ENCODE results near the gene METTL25. TPM values are rescaled to one million over a fixed set of nuclear protein-coding genes. Genes with fewer than 3 reads are reported as not detected.

The METTL25 gene
- total and polyA plus RNA-seq, 2 of the 8 experiments (the other 6 are each of a cell fraction or from before 2014, with no cell fraction given) = 2.4 to 8.3 TPM

DNA sequence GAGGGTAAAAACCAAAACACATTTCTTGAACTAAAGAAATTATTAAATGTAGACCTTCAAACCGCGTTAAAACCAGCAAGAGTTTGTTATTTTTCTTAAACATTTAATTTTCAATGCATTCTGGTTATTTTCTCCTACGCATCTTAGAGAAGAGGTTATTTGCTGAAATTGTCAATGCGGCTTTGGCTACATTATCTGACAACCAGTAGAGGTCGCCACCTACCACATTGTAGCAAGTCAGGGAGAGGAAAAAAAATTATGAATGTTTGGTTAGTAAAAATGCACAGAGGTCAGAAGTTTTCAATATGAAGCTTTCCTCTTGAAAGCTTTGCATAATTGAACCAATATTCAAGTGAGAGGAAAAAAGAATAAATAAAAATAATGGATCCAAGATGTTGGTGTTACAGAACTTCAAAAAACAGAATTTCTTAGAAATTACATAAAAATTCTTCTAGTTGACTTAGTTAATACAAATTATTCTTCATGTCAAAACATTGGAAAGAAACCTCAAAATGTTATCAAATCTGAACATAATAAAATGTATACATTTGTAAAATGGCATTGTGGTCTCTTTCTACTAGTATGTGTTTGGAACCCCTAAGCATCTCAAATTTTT lies 168.9 kb downstream of the METTL25 start:
- Histone ChIP-seq H2BK12ac (ENCODE audit: low read depth, low read length) (no peak overlapping the region), H4K5ac (ENCODE audit: insufficient read length, low read depth, low read length) (no peak overlapping the region), H3K23me2 (ENCODE audit: low read depth, low read length) (no peaks in the 10 kb centered on the region), H4K8ac (ENCODE audit: extremely low read depth, insufficient read depth, low read length) (no peak overlapping the region), H2AFZ (ENCODE audit: low read length) (no peak overlapping the region), H3K18ac (ENCODE audit: extremely low read depth, low read length) (no peak overlapping the region), H3K4ac (replicated peaks; ENCODE audit: insufficient read length, low read depth, low read length) (no peak overlapping the region), H3K27ac (ENCODE audit: low read depth, low read length) (no peak overlapping the region), H3K36me3 (ENCODE audit: control insufficient read depth in 2 of 4, insufficient read depth in 4 of 4, low read length in 3 of 4) (no peaks in the 10 kb centered on the region), H2BK15ac (ENCODE audit: low read length) (no peak overlapping the region), H3K27me3 (replicated peaks in 1 of 4; ENCODE audit: control insufficient read depth in 3 of 4, extremely low read depth in 1 of 4, insufficient read depth in 3 of 4, low read length in 3 of 4) (no peaks in the 10 kb centered on the region), H4K20me1 (replicated peaks in 1 of 2; ENCODE audit: control insufficient read depth in 1 of 2, insufficient read depth in 2 of 2, low read length in 2 of 2) (no peaks in the 10 kb centered on the region), H2AK5ac (ENCODE audit: low read depth, low read length) (no peak overlapping the region), H3K9ac (replicated peaks in 1 of 4; ENCODE audit: extremely low read depth in 1 of 4, low read depth in 3 of 4, low read length in 3 of 4) (no peak overlapping the region), H3K4me2 (ENCODE audit: insufficient read depth in 1 of 2, low read depth in 2 of 2, low read length in 2 of 2) (no peak overlapping the region), H4K91ac (replicated peaks; ENCODE audit: insufficient read length, low read length) (no peak overlapping the region), H2BK120ac (replicated peaks; ENCODE audit: low read depth, low read length) (no peak overlapping the region), H2BK20ac (ENCODE audit: low read length) (no peak overlapping the region), H3K4me3 (ENCODE audit: extremely low read depth in 1 of 4, insufficient read depth in 2 of 4, low read depth in 3 of 4, low read length in 4 of 4) (no peak overlapping the region), H3K9me3 (ENCODE audit: insufficient read depth in 2 of 2, low read depth in 1 of 2, low read length in 1 of 2) (no peaks in the 10 kb centered on the region), H3K79me1 (ENCODE audit: low read depth, low read length) (no peaks in the 10 kb centered on the region), H3K23ac (ENCODE audit: insufficient read length) (no peak overlapping the region), H2BK5ac (ENCODE audit: low read depth, low read length) (no peak overlapping the region), H3K14ac (ENCODE audit: insufficient read length) (no peak overlapping the region), H3K56ac (replicated peaks; ENCODE audit: insufficient read length, low read depth, low read length) (no peak overlapping the region), H3K4me1 (replicated peaks in 1 of 4; ENCODE audit: control insufficient read depth in 3 of 4, insufficient read depth in 4 of 4, low read length in 3 of 4) (no peaks in the 10 kb centered on the region), H3K79me2 (ENCODE audit: control insufficient read depth in 1 of 2, insufficient read depth in 2 of 2, low read length in 2 of 2) (no peaks in the 10 kb centered on the region)
- ChIA-PET CTCF (ENCODE audit: partially characterized antibody) (interaction anchor here (0.7 to 4.1 kb wide), 10 partner anchors 9 to 1716 kb away, joined by 3 to 27 read pairs (median 4); partner anchors contain the start of gene TMTC2), POLR2A (ENCODE audit: partially characterized antibody) (no interaction called here)
- WGBS, 2 experiments (ENCODE audit: extremely low coverage in 1 of 2, insufficient coverage in 1 of 2, insufficient read length in 1 of 2, insufficient replicate concordance in 2 of 2, low coverage in 1 of 2, low lambda C conversion rate in 2 of 2, missing lambda C conversion rate in 1 of 2) = 20% methylated on average over 5 of the region's 5 CpGs; no CpG with 5 or more reads in 1 of the 2 experiments
- FAIRE-seq (peak; percentile 88), DNase-seq (ENCODE audit: low read depth in 1 of 2, low spot score in 2 of 2) (no peak)
- TF ChIP-seq NANOG (IDR thresholded peaks at IDR 0.05; ENCODE audit: insufficient read depth, low read depth, low read length, poor library complexity, severe bottlenecking) (no peak), YY1 (IDR thresholded peaks at IDR 0.05; ENCODE audit: low read depth, low read length) (no peak), BCL11A (IDR thresholded peaks at IDR 0.05; ENCODE audit: low read depth in 2 of 2, low read length in 2 of 2) (no peak), RNF2 (IDR thresholded peaks at IDR 0.05; ENCODE audit: borderline replicate concordance, low read depth, low read length, missing control alignments, poor library complexity, severe bottlenecking) (no peak), ASH2L (IDR thresholded peaks at IDR 0.05; ENCODE audit: low read length) (no peak), ZNF274 (IDR thresholded peaks at IDR 0.05; ENCODE audit: borderline replicate concordance, extremely low read depth, low read length) (no peak), EP300 (IDR thresholded peaks at IDR 0.05; ENCODE audit: borderline replicate concordance in 1 of 2, low read depth in 2 of 2, low read length in 2 of 2) (no peak), SP1 (IDR thresholded peaks at IDR 0.05; ENCODE audit: low read depth, low read length) (no peak), CHD1 (IDR thresholded peaks at IDR 0.05; ENCODE audit: low read depth, low read length) (no peak)
- TF ChIP-seq, protein P1, sequence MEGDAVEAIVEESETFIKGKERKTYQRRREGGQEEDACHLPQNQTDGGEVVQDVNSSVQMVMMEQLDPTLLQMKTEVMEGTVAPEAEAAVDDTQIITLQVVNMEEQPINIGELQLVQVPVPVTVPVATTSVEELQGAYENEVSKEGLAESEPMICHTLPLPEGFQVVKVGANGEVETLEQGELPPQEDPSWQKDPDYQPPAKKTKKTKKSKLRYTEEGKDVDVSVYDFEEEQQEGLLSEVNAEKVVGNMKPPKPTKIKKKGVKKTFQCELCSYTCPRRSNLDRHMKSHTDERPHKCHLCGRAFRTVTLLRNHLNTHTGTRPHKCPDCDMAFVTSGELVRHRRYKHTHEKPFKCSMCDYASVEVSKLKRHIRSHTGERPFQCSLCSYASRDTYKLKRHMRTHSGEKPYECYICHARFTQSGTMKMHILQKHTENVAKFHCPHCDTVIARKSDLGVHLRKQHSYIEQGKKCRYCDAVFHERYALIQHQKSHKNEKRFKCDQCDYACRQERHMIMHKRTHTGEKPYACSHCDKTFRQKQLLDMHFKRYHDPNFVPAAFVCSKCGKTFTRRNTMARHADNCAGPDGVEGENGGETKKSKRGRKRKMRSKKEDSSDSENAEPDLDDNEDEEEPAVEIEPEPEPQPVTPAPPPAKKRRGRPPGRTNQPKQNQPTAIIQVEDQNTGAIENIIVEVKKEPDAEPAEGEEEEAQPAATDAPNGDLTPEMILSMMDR (IDR thresholded peaks at IDR 0.05; ENCODE audit: control extremely low read depth in 1 of 3, insufficient read depth in 1 of 3, low read depth in 1 of 3, low read length in 3 of 3) = peak in 2 of 3 experiments; percentile 58 to 76; a peak in 3 of 4 replicates
